Left lung (tissue), 10 donors: Measurements from ENCODE around the gene WDR27. TPM values are rescaled to one million over a fixed set of nuclear protein-coding genes. Genes with fewer than 3 reads are reported as not detected.

Source experiments
- ATAC-seq: fragments of 200-7000 bp; cut with Tn5 transposase; one replicate; pipeline ENCODE4 v1.9.1; 2020; ENCODE audit warnings: moderate library complexity
- DNase-seq, 4 donors: peaks; one replicate each; pipeline ENCODE4 v3.0.0-alpha.2; 2013 to 2020
- H3K27ac ChIP-seq, 2 donors: fragments of 200-600 bp; sonication (generic) in 1 of 2; one replicate each; pipeline versions ENCODE4 v1.5.0 to v1.8.0; 2020 to 2021
- H3K27me3 ChIP-seq, 2 donors: fragments of 200-600 bp; sonication (generic) in 1 of 2; one replicate each; pipeline versions ENCODE4 v1.5.0 to v1.8.0; 2020 to 2021
- H3K36me3 ChIP-seq, 2 donors: fragments of 200-600 bp; sonication (generic) in 1 of 2; one replicate each; pipeline versions ENCODE4 v1.5.0 to v1.8.0; 2020 to 2021
- H3K4me1 ChIP-seq, 2 donors: fragments of 200-600 bp; one replicate each; pipeline ENCODE4 v1.8.0; 2021
- H3K4me3 ChIP-seq, 2 donors: fragments of 200-600 bp; sonication (generic) in 1 of 2; one replicate each; pipeline versions ENCODE4 v1.5.0 to v1.8.0; 2020 to 2021; ENCODE audit warnings: mild to moderate bottlenecking in 1 of 2
- H3K9me3 ChIP-seq, 2 donors: fragments of 200-600 bp; sonication (generic) in 1 of 2; one replicate each; pipeline versions ENCODE4 v1.5.0 to v1.8.0; 2020 to 2021
- intact Hi-C, 2 donors: fragments of 100-400 bp; cut with DNase I; formaldehyde crosslinking; loops; one replicate each; pipeline versions ENCODE4 v1.11.2 to v1.14.2; 2022
- polyA plus RNA-seq, 6 donors: library from polyadenylated mRNA; unstranded; fragments of 120-200 nt; gene quantifications; one replicate each; pipeline ENCODE4 v1.2.1, GENCODE V29; 2013; ENCODE audit not compliant: insufficient read length in 6 of 6
- total RNA-seq, 2 donors: library from RNA; stranded (reverse); fragmentation: NEBNext Ultra II Directional; extraction: Animal tissue kit (Norgen Biotek cat#: 25700); gene quantifications; one replicate each; pipeline ENCODE4 v1.2.1, GENCODE V29; 2021
- TF ChIP-seq, protein P1 (sequence below), 2 donors: fragments of 200-600 bp; sonication (generic) in 1 of 2; IDR thresholded peaks; one replicate each; pipeline versions ENCODE4 v1.5.0 to v1.8.0; 2021; ENCODE audit warnings: antibody characterized with exemption in 2 of 2
- donor health status: DM: no; HTN: yes; CAD: no.
- donor health status: DM: no; HTN: no; CAD: no.

Gene WDR27
- total and polyA plus RNA-seq, 8 donors, result 31.3 to 104 (median 86.3) TPM

DNA sequence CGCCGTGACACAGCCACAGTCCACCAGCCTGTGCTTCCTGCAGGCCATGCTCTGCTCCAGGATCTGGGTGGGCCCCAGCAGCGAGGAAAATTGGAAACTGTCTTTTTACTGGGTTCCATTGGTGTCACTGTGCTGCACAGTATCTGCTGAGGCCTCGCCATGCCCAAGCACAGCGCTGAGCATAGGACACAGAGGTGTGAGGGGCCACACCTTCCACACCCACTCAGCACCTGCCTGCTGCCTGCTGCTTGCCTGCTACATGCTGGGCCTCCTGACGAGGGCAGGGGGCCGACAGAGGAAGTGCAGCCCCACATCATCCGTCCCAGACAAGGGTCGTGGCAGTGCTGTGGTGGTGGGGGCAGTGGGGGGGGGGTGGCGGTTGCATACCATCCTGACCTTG is 275.2 kb downstream of the WDR27 start:
- DNase-seq, result no peak
- TF ChIP-seq, protein P1, sequence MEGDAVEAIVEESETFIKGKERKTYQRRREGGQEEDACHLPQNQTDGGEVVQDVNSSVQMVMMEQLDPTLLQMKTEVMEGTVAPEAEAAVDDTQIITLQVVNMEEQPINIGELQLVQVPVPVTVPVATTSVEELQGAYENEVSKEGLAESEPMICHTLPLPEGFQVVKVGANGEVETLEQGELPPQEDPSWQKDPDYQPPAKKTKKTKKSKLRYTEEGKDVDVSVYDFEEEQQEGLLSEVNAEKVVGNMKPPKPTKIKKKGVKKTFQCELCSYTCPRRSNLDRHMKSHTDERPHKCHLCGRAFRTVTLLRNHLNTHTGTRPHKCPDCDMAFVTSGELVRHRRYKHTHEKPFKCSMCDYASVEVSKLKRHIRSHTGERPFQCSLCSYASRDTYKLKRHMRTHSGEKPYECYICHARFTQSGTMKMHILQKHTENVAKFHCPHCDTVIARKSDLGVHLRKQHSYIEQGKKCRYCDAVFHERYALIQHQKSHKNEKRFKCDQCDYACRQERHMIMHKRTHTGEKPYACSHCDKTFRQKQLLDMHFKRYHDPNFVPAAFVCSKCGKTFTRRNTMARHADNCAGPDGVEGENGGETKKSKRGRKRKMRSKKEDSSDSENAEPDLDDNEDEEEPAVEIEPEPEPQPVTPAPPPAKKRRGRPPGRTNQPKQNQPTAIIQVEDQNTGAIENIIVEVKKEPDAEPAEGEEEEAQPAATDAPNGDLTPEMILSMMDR (IDR thresholded peaks at IDR 0.05), result no peak
- no peak overlapping the region for H3K4me3 ChIP-seq
- intact Hi-C loops, result no loop called here
- no peak for ATAC-seq
- peaks cover under 1 to 46% of the 10 kb centered on the region in 2 donors for H3K9me3 ChIP-seq
- no peaks in the 10 kb centered on the region for H3K36me3 ChIP-seq
- peaks cover 0 to 4% of the 10 kb centered on the region in 2 donors for H3K4me1 ChIP-seq
- no peak overlapping the region for H3K27ac ChIP-seq
- H3K27me3 ChIP-seq, result no peaks in the 10 kb centered on the region

GRCh38 chr6:169425628-169426370 is 276.0 kb downstream of the WDR27 start:
- H3K9me3 ChIP-seq, result peaks cover 0 to 38% of the 10 kb centered on the region in 2 donors
- H3K27me3 ChIP-seq, result no peaks in the 10 kb centered on the region
- H3K27ac ChIP-seq, result no peak overlapping the region
- intact Hi-C loops, result no loop called here
- ATAC-seq, result no peak
- DNase-seq, result no peak
- H3K36me3 ChIP-seq, result no peaks in the 10 kb centered on the region
- H3K4me1 ChIP-seq, result peaks cover 0 to 4% of the 10 kb centered on the region in 2 donors
- no peak overlapping the region for H3K4me3 ChIP-seq
- TF ChIP-seq, protein P1 (IDR thresholded peaks at IDR 0.05), result no peak

GRCh38 chr6:169424821-169425240 is 277.0 kb downstream of the WDR27 start:
- DNase-seq, result peak in 1 of 4 donors; percentile 57
- peaks cover 0 to 4% of the 10 kb centered on the region in 2 donors for H3K4me1 ChIP-seq

GRCh38 chr6:169424149-169424804 is 277.6 kb downstream of the WDR27 start:
- intact Hi-C loops, result no loop called here
- DNase-seq, result no peak
- no peaks in the 10 kb centered on the region for H3K27me3 ChIP-seq
- H3K4me3 ChIP-seq, result no peak overlapping the region
- peaks cover 0 to 25% of the 10 kb centered on the region in 2 donors for H3K9me3 ChIP-seq
- H3K36me3 ChIP-seq, result no peaks in the 10 kb centered on the region
- peaks cover 0 to 4% of the 10 kb centered on the region in 2 donors for H3K4me1 ChIP-seq
- no peak for ATAC-seq
- H3K27ac ChIP-seq, result no peak overlapping the region
- TF ChIP-seq, protein P1 (IDR thresholded peaks at IDR 0.05), result no peak

More at GRCh38 chr6:169424821-169425240, 277.0 kb downstream of the WDR27 start:
- Histone ChIP-seq H3K36me3 (no peaks in the 10 kb centered on the region), H3K27me3 (no peaks in the 10 kb centered on the region), H3K27ac (peak overlapping the region in 1 of 2 donors; percentile 7), H3K4me3 (no peak overlapping the region), H3K9me3 (peaks cover 0 to 29% of the 10 kb centered on the region in 2 donors)
- ATAC-seq, result no peak
- intact Hi-C loops, result no loop called here
- TF ChIP-seq, protein P1 (IDR thresholded peaks at IDR 0.05), result no peak

DNA sequence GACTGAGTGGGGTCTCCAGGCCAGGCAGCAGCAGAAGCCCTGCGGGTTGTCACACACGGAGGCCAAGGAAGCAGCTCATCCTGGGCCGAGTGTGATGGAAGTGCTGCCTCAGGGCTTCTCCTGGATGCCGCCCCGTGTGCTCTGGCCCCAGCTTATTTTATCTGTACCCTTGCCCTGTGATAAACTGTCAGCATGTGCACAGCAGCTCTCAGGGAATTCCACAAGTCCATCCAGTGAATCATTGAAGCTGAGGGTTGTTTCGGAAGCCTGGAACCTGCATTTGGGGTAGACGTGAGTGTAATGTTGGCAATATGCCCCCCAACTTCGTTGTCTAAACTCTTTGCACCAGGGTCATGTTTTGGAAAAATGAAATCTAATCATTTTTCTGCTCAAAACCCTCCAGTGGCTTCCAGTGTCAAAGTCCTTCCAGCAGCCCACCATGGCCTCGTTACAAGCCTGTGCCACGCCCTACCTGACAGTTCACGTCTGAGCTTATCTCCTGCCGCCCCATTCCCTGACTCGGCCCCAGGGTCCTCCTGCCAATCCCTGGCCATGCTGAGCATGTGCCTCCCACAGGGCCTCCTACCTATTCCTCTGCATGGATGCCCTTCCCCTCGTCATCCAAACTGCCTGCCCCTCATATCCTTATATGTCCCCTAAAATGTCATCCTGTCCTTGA is 280.1 kb downstream of the WDR27 start:
- peaks cover 0 to 22% of the 10 kb centered on the region in 2 donors for H3K9me3 ChIP-seq
- ATAC-seq, result no peak
- no peaks in the 10 kb centered on the region for H3K27me3 ChIP-seq
- H3K27ac ChIP-seq, result no peak overlapping the region
- no peaks in the 10 kb centered on the region for H3K4me1 ChIP-seq
- DNase-seq, result no peak
- no peaks in the 10 kb centered on the region for H3K36me3 ChIP-seq
- TF ChIP-seq, protein P1 (IDR thresholded peaks at IDR 0.05), result no peak
- intact Hi-C loops, result no loop called here
- no peak overlapping the region for H3K4me3 ChIP-seq
